Liver (tissue), 9 donors: Measurements from ENCODE around the gene GTSE1. TPM values are rescaled to one million over a fixed set of nuclear protein-coding genes. Genes with fewer than 3 reads are reported as not detected.

ENCODE experiments used
- DNase-seq: peaks from one replicate; pipeline ENCODE4 v3.0.0-alpha.2; 2017; ENCODE audit warnings: low spot score
- H3K27ac ChIP-seq, 2 donors: one replicate each; pipeline ENCODE4 v1.7.0; 2013; ENCODE audit warnings: inconsistent platforms in 2 of 2, low read length in 2 of 2, control low read depth in 1 of 2, low read depth in 1 of 2, mild to moderate bottlenecking in 1 of 2
- H3K27me3 ChIP-seq, 4 donors: one replicate each; pipeline versions ENCODE4 v1.6.1 to v1.7.0; 2013; ENCODE audit warnings: low read length in 3 of 4, inconsistent platforms in 1 of 4, mild to moderate bottlenecking in 1 of 4, moderate library complexity in 1 of 4; ENCODE audit not compliant: control insufficient read depth in 4 of 4, insufficient read depth in 4 of 4
- H3K36me3 ChIP-seq, 4 donors: one replicate each; pipeline versions ENCODE4 v1.6.1 to v1.7.0; 2013; ENCODE audit warnings: low read length in 3 of 4, mild to moderate bottlenecking in 3 of 4, low read depth in 1 of 4, moderate library complexity in 1 of 4; ENCODE audit not compliant: control insufficient read depth in 4 of 4, insufficient read depth in 3 of 4
- H3K4me1 ChIP-seq, 4 donors: one replicate each; pipeline versions ENCODE4 v1.6.1 to v1.7.0; 2013; ENCODE audit warnings: low read length in 3 of 4, mild to moderate bottlenecking in 3 of 4, moderate library complexity in 1 of 4; ENCODE audit not compliant: control insufficient read depth in 4 of 4, insufficient read depth in 4 of 4
- H3K4me3 ChIP-seq, 3 donors: one replicate each; pipeline versions ENCODE4 v1.6.1 to v1.7.0; 2013; ENCODE audit warnings: low read length in 3 of 3, control low read depth in 1 of 3, low read depth in 1 of 3, mild to moderate bottlenecking in 1 of 3
- H3K9ac ChIP-seq, 2 donors: one replicate each; pipeline ENCODE4 v1.7.0; 2013; ENCODE audit warnings: low read length in 2 of 2, mild to moderate bottlenecking in 2 of 2, moderate library complexity in 2 of 2, control low read depth in 1 of 2, low read depth in 1 of 2
- H3K9me3 ChIP-seq, 4 donors: one replicate each; pipeline versions ENCODE4 v1.6.1 to v1.7.0; 2013; ENCODE audit warnings: low read length in 3 of 4; ENCODE audit not compliant: control insufficient read depth in 4 of 4
- ATF3 ChIP-seq: IDR thresholded peaks from 2 replicates; pipeline ENCODE4 v1.6.1; 2016; ENCODE audit warnings: antibody characterized with exemption
- CTCF ChIP-seq: fragments of 150-350 bp; IDR thresholded peaks from 2 replicates; pipeline ENCODE4 v1.5.1; 2017; ENCODE audit warnings: improper control_type of control experiment, low read depth, low read length; ENCODE audit not compliant: missing input control
- EGR1 ChIP-seq, 2 donors: IDR thresholded peaks; 2 replicates each; pipeline ENCODE4 v1.6.1; 2016 to 2018; ENCODE audit warnings: antibody characterized with exemption in 2 of 2, low read depth in 2 of 2
- FOXA1 ChIP-seq: IDR thresholded peaks from 2 replicates; pipeline ENCODE4 v1.6.1; 2016; ENCODE audit warnings: antibody characterized with exemption
- FOXA2 ChIP-seq: IDR thresholded peaks from 2 replicates; pipeline ENCODE4 v1.6.1; 2016; ENCODE audit warnings: antibody characterized with exemption
- GABPA ChIP-seq, 2 donors: IDR thresholded peaks in 1 of 2; conservative IDR thresholded peaks in 1 of 2; 2 replicates each; pipeline ENCODE4 v1.6.1; 2016; ENCODE audit warnings: antibody characterized with exemption in 2 of 2, mild to moderate bottlenecking in 1 of 2, moderate library complexity in 1 of 2
- HNF4A ChIP-seq, 2 donors: conservative IDR thresholded peaks; 2 replicates each; pipeline ENCODE4 v1.6.1; 2016; ENCODE audit warnings: antibody characterized with exemption in 2 of 2, mild to moderate bottlenecking in 2 of 2
- HNF4G ChIP-seq: IDR thresholded peaks from 2 replicates; pipeline ENCODE4 v1.6.1; 2016; ENCODE audit warnings: antibody characterized with exemption
- JUND ChIP-seq, 2 donors: IDR thresholded peaks; 2 replicates each; pipeline ENCODE4 v1.6.1; 2016; ENCODE audit warnings: antibody characterized with exemption in 2 of 2
- MAX ChIP-seq: IDR thresholded peaks from 2 replicates; pipeline ENCODE4 v1.6.1; 2016; ENCODE audit warnings: antibody characterized with exemption
- NR2F2 ChIP-seq: IDR thresholded peaks from 2 replicates; pipeline ENCODE4 v1.6.1; 2016; ENCODE audit warnings: antibody characterized with exemption
- RAD21 ChIP-seq, 2 donors: IDR thresholded peaks; 2 replicates each; pipeline ENCODE4 v1.6.1; 2016; ENCODE audit warnings: antibody characterized with exemption in 2 of 2, mild to moderate bottlenecking in 2 of 2
- REST ChIP-seq: IDR thresholded peaks from 2 replicates; pipeline ENCODE4 v1.6.1; 2016; ENCODE audit warnings: antibody characterized with exemption, mild to moderate bottlenecking
- RXRA ChIP-seq, 2 donors: IDR thresholded peaks; 2 replicates each; pipeline ENCODE4 v1.6.1; 2017 to 2018; ENCODE audit warnings: antibody characterized with exemption in 2 of 2, mild to moderate bottlenecking in 1 of 2
- SP1 ChIP-seq: IDR thresholded peaks from 2 replicates; pipeline ENCODE4 v1.6.1; 2018; ENCODE audit warnings: antibody characterized with exemption, mild to moderate bottlenecking
- TAF1 ChIP-seq: conservative IDR thresholded peaks from 2 replicates; pipeline ENCODE4 v1.6.1; 2016; ENCODE audit warnings: antibody characterized with exemption, mild to moderate bottlenecking
- YY1 ChIP-seq: IDR thresholded peaks from 2 replicates; pipeline ENCODE4 v1.6.1; 2016; ENCODE audit warnings: antibody characterized with exemption, mild to moderate bottlenecking
- ZBTB33 ChIP-seq: IDR thresholded peaks from 2 replicates; pipeline ENCODE4 v1.6.1; 2016; ENCODE audit warnings: antibody characterized with exemption
- WGBS: extraction: QIAGEN DNeasy Blood & Tissue Kit; methylation state at CpG from one replicate; pipeline ENCODE4 v1.1.7; 2013; 5-methylcytosine and 5-hydroxymethylcytosine counted together
- polyA plus RNA-seq, 2 donors: library from polyadenylated mRNA; stranded (reverse) in 1 of 2; unstranded in 1 of 2; fragments of 200-250 nt in 1 of 2; fragments of >200 nt in 1 of 2; fragmentation: Nextera tagmentation in 1 of 2; extraction: Ambion mirVana in 1 of 2; gene quantifications; one replicate each; pipeline versions ENCODE4 v1.2.1 to v1.2.3, GENCODE V29; 2013 to 2015
- total RNA-seq, 2 donors: library from RNA; depleted of rRNA; stranded (reverse); fragments of >200 nt; gene quantifications; one replicate each; pipeline ENCODE4 v1.2.3, GENCODE V29; 2014
- donor health status: healthy.
- donor health status: healthy.
- donor health status: healthy.
- donor health status: healthy.
- donor health status: healthy.

GTSE1 gene
- total and polyA plus RNA-seq, 4 donors, result 0.17 to 13.9 (median 0.85) TPM

GRCh38 chr22:46361826-46362202 is 65.1 kb downstream of the GTSE1 start:
- Histone ChIP-seq H3K9ac (no peak overlapping the region), H3K27me3 (no peaks in the 10 kb centered on the region), H3K4me3 (no peak overlapping the region), H3K4me1 (peaks cover 0 to 14% (median 11%) of the 10 kb centered on the region in 4 donors), H3K9me3 (no peaks in the 10 kb centered on the region), H3K36me3 (peaks cover 0 to 18% (median 9%) of the 10 kb centered on the region in 4 donors), H3K27ac (peak overlapping the region; percentile 58 to 87)
- TF ChIP-seq GABPA (IDR thresholded peaks at IDR 0.05 in 1 of 2, conservative IDR thresholded peaks at IDR 0.05 in 1 of 2) (no peak), YY1 (no peak), SP1 (no peak), HNF4A (conservative IDR thresholded peaks at IDR 0.05) (no peak), JUND (IDR thresholded peaks at IDR 0.05) (no peak), NR2F2 (no peak), ATF3 (no peak), CTCF (no peak), EGR1 (IDR thresholded peaks at IDR 0.05; ENCODE audit: low read depth in 2 of 2) (no peak), TAF1 (no peak), MAX (no peak), FOXA2 (no peak)
- WGBS, result 68% methylated on average over 11 of the region's 11 CpGs
- no peak for DNase-seq

- Histone ChIP-seq H3K27me3 (no peaks in the 10 kb centered on the region), H3K4me1 (peaks cover 0 to 14% (median 11%) of the 10 kb centered on the region in 4 donors), H3K27ac (peak overlapping the region; percentile 58 to 87), H3K36me3 (peaks cover 0 to 15% (median 6%) of the 10 kb centered on the region in 4 donors), H3K9me3 (no peaks in the 10 kb centered on the region), H3K4me3 (no peak overlapping the region), H3K9ac (no peak overlapping the region)
- TF ChIP-seq HNF4G (peak; percentile 54), TAF1 (no peak), SP1 (peak; percentile 81), RAD21 (IDR thresholded peaks at IDR 0.05) (peak; percentile 10 to 28), MAX (no peak), FOXA1 (no peak), ATF3 (no peak), FOXA2 (no peak), NR2F2 (no peak), CTCF (no peak), EGR1 (IDR thresholded peaks at IDR 0.05; ENCODE audit: low read depth in 2 of 2) (no peak), GABPA (IDR thresholded peaks at IDR 0.05 in 1 of 2, conservative IDR thresholded peaks at IDR 0.05 in 1 of 2) (no peak), HNF4A (conservative IDR thresholded peaks at IDR 0.05) (peak; percentile 84 to 88), RXRA (IDR thresholded peaks at IDR 0.05) (peak; percentile 58 to 70), ZBTB33 (no peak), REST (peak; percentile 57), JUND (IDR thresholded peaks at IDR 0.05) (peak in 1 of 2 donors; percentile 42), YY1 (no peak)
- WGBS, result 41% methylated on average over 25 of the region's 25 CpGs
- no peak for DNase-seq
Measured at GRCh38 chr22:46362203-46362933, 65.7 kb downstream of the GTSE1 start.
